Heart left ventricle (tissue), 13 donors: ENCODE measurements around the gene CTNND2.

Experiments
- POLR2A ChIP-seq, 2 donors: fragments of 450-650 bp; IDR thresholded peaks; one replicate each; pipeline ENCODE4 v1.6.1; 2017; ENCODE audit warnings: antibody characterized with exemption in 2 of 2, mild to moderate bottlenecking in 2 of 2, moderate library complexity in 2 of 2
- TF ChIP-seq, protein P1 (sequence below), 12 donors: fragments of 200-600 bp; sonication (generic) in 4 of 12; IDR thresholded peaks; one replicate each; pipeline versions ENCODE4 v1.5.0 to v1.8.0; 2018 to 2022; ENCODE audit warnings: antibody characterized with exemption in 12 of 12, mild to moderate bottlenecking in 5 of 12
- donor health status: ischemic (EF 13 %, LVEDD 7.1; RV severe dilation, severe dysfunction).
- donor health status: DM: no; HTN: yes; CAD: no.
- donor health status: DM: no; HTN: no; CAD: no.
- donor health status: ischemic (EF 25% LVEDD 6.9; RV normal size, moderate dysfunction).
- donor health status: ischemic (EF 25% LVEDD 5.7; RV mildly dilated, moderate dysfunction).
- donor health status: ischemic (EF 35%, LVEDD 5.7; RV mildly dilated, moderate dysfunction).
- donor health status: nonischemic (EF 11% LVEDD 7.7; RV severe dilation, severe dysfunction).
- donor health status: DM: yes; HTN: yes; CAD: no.
- donor health status: PGD.
- donor health status: ischemic (EF 29% LVEDD 5.4; RV normal size, mild dysfunction).
- donor health status: nonischemic (EF 23%, LVEDD 6.1; RV moderate dilation, normal function).

DNA sequence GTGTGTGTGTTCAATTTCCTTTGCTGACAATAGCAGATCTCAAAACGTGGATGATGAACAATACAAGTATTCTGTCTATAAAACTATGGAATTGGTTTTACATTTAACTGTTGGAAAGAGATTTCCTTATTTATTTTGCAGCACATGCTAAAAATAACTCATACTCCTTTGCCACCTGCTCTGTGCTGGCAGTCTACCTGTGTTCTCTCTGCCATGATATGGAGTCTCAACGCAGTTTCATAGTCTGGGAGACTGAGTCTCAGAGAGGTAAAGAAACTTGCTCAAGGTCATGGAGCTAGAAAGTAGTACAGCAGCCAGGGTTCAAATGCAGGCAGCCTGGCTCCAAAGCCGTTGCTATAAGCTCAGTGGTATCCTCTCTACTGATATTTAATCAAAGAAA is 677.2 kb downstream of the CTNND2 start:
- TF ChIP-seq, protein P1, sequence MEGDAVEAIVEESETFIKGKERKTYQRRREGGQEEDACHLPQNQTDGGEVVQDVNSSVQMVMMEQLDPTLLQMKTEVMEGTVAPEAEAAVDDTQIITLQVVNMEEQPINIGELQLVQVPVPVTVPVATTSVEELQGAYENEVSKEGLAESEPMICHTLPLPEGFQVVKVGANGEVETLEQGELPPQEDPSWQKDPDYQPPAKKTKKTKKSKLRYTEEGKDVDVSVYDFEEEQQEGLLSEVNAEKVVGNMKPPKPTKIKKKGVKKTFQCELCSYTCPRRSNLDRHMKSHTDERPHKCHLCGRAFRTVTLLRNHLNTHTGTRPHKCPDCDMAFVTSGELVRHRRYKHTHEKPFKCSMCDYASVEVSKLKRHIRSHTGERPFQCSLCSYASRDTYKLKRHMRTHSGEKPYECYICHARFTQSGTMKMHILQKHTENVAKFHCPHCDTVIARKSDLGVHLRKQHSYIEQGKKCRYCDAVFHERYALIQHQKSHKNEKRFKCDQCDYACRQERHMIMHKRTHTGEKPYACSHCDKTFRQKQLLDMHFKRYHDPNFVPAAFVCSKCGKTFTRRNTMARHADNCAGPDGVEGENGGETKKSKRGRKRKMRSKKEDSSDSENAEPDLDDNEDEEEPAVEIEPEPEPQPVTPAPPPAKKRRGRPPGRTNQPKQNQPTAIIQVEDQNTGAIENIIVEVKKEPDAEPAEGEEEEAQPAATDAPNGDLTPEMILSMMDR (IDR thresholded peaks at IDR 0.05), result no peak
- no peak for TF ChIP-seq POLR2A (IDR thresholded peaks at IDR 0.05)
